ENCODE results near the gene MCF2L2.

Gene MCF2L2

DNA sequence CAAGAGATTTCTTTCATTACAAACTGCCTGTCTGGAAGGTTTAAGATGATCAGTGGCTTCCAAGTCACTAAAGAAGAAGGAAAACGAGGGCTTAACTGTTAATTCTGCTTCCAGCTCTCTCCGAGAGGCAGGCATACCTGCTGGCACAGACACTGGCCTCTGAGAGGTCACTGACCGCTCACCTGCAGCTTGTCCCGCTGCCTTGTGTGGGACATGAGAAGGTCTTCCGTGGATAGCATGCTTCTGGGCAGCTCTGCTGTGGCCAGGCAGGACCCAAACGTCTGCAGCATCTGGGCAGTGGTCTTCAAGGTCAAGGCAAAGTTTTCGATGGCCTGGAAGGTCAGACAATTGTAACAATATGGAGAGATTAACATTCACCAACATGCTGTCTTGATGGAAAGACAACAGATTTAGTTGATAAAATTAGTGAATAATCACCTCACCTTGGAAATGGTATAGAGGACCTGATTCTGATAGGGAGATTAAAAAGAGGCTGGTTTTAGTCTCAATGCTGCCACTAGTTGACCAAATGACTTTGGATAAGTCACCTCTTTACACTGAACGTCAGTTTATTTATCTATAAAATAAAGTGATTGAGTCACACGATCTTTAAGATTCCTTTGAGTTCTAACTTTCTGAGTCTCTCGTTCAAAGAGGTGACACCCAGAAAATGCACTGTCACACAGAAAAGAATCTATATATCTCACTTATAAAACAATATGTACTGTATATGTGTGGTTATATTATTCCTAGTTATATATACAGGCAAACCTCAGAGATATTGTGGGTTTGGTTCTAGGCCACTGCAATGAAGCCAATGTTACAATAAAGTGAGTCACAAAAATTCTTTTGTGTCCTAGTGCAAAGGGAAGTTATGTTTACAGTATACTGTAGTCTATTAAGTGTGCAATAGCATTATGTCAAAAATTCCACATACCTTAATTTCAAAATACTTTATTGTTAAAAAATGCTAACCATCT lies 110.2 kb downstream of the MCF2L2 start:
- TF ChIP-seq TAF1 (IDR thresholded peaks at IDR 0.05; ENCODE audit: borderline replicate concordance, insufficient read depth, low read length) (no peak), SIN3A (IDR thresholded peaks at IDR 0.05; ENCODE audit: borderline replicate concordance, insufficient read depth, low read length) (no peak), FOXP2 (optimal IDR thresholded peaks at IDR 0.05; ENCODE audit: borderline replicate concordance, extremely low read depth, extremely low read length, insufficient read depth) (no peak), POLR2AphosphoS5 (IDR thresholded peaks at IDR 0.05; ENCODE audit: low read depth, low read length) (no peak), REST (IDR thresholded peaks at IDR 0.05; ENCODE audit: insufficient read depth in 1 of 2, low read depth in 2 of 2, low read length in 2 of 2) (no peak)

DNA sequence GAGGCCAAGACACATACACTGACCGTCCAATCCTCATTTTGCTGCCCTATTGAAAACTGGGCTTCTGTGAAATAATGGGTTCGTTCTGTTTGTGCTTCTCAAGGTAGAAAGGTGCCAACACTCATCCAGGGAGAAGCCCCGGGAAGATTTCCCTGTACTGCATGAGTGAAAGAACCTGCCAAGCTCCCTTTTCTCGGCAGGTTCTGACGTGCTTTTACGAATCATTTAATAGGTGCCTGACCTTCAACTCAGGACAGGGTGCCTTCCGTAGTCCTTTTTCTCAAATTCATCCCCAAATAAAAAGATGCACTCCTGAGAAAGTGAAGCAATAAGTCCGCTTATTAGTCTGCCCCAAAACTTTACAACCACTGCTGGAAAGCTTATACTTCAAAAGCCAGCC lies 111.1 kb downstream of the MCF2L2 start:
- TF ChIP-seq TAF1 (IDR thresholded peaks at IDR 0.05; ENCODE audit: borderline replicate concordance, insufficient read depth, low read length), result no peak
- TF ChIP-seq POLR2AphosphoS5 (IDR thresholded peaks at IDR 0.05; ENCODE audit: low read depth, low read length), result no peak
- TF ChIP-seq FOXP2 (optimal IDR thresholded peaks at IDR 0.05; ENCODE audit: borderline replicate concordance, extremely low read depth, extremely low read length, insufficient read depth), result no peak
- TF ChIP-seq REST (IDR thresholded peaks at IDR 0.05; ENCODE audit: insufficient read depth in 1 of 2, low read depth in 2 of 2, low read length in 2 of 2), result no peak
- no peak for TF ChIP-seq SIN3A (IDR thresholded peaks at IDR 0.05; ENCODE audit: borderline replicate concordance, insufficient read depth, low read length)

- no peak for TF ChIP-seq POLR2AphosphoS5 (IDR thresholded peaks at IDR 0.05; ENCODE audit: low read depth, low read length)
- TF ChIP-seq TAF1 (IDR thresholded peaks at IDR 0.05; ENCODE audit: borderline replicate concordance, insufficient read depth, low read length), result no peak
- TF ChIP-seq REST (IDR thresholded peaks at IDR 0.05; ENCODE audit: insufficient read depth in 1 of 2, low read depth in 2 of 2, low read length in 2 of 2), result no peak
- TF ChIP-seq FOXP2 (optimal IDR thresholded peaks at IDR 0.05; ENCODE audit: borderline replicate concordance, extremely low read depth, extremely low read length, insufficient read depth), result no peak
- no peak for TF ChIP-seq SIN3A (IDR thresholded peaks at IDR 0.05; ENCODE audit: borderline replicate concordance, insufficient read depth, low read length)
Measured at GRCh38 chr3:183315739-183316138, 112.7 kb downstream of the MCF2L2 start.

GRCh38 chr3:183313764-183314163 lies 114.7 kb downstream of the MCF2L2 start:
- TF ChIP-seq TAF1 (IDR thresholded peaks at IDR 0.05; ENCODE audit: borderline replicate concordance, insufficient read depth, low read length), result no peak
- TF ChIP-seq POLR2AphosphoS5 (IDR thresholded peaks at IDR 0.05; ENCODE audit: low read depth, low read length), result no peak
- no peak for TF ChIP-seq REST (IDR thresholded peaks at IDR 0.05; ENCODE audit: insufficient read depth in 1 of 2, low read depth in 2 of 2, low read length in 2 of 2)
- no peak for TF ChIP-seq SIN3A (IDR thresholded peaks at IDR 0.05; ENCODE audit: borderline replicate concordance, insufficient read depth, low read length)
- no peak for TF ChIP-seq FOXP2 (optimal IDR thresholded peaks at IDR 0.05; ENCODE audit: borderline replicate concordance, extremely low read depth, extremely low read length, insufficient read depth)

Data from PFSK-1 (cell line).